K562 (cell line): ENCODE data around the gene CRYBG2. TPM values are rescaled to one million over a fixed set of nuclear protein-coding genes. Genes with fewer than 3 reads are reported as not detected.

Source experiments
- ATAC-seq: fragments of 200-7000 bp; cut with Tn5 transposase; 3 replicates; pipeline ENCODE4 v1.9.1; 2020; ENCODE audit warnings: moderate library complexity
- BruUV-seq: library from RNA; stranded (reverse); fragments of 400-500 nt; replicated peaks from 2 replicates; lab custom pipeline; 2021; lab: Mats Ljungman, UMichigan
- CTCF ChIA-PET: fragments of 300-600 bp; formaldehyde crosslinking; extraction: SDS; loops from one replicate; lab custom pipeline; 2021; ENCODE audit warnings: low intra/inter-chr PET ratio; lab: Yijun Ruan, JAX
- POLR2A ChIA-PET: fragments of 300-600, 350-650 bp; sonication (Branson Sonifier 250); formaldehyde crosslinking; extraction: SDS; loops from one replicate; lab custom pipeline; 2021; ENCODE audit warnings: antibody characterized with exemption, inconsistent platforms; lab: Yijun Ruan, JAX
- DNase-seq, 4 experiments: peaks; one replicate each; pipeline versions ENCODE4 v3.0.0 to v3.0.0-alpha.2; 2011 to 2018; ENCODE audit warnings: low spot score in 3 of 4, mixed read lengths in 3 of 4; ENCODE audit errors: extremely low read depth in 1 of 4
- FAIRE-seq: peaks from 2 replicates; lab custom pipeline; 2011; peaks lifted over from hg19 to GRCh38; lab: Jason Lieb, UNC
- H2AFZ ChIP-seq: 2 replicates; pipeline ENCODE4 v1.6.0; 2011; ENCODE audit warnings: low read depth, low read length, control low read depth, inconsistent platforms
- H3K27ac ChIP-seq: fragments of 200-600 bp; 3 replicates; pipeline ENCODE4 v1.8.0; 2011; ENCODE audit warnings: low read depth, mild to moderate bottlenecking, control low read depth, inconsistent platforms, low read length, moderate library complexity, mixed read lengths; ENCODE audit errors: extremely low read depth
- H3K27me3 ChIP-seq, 2 experiments: fragments of 300-600 bp in 1 of 2; 2 replicates in 1 of 2; 3 replicates in 1 of 2; pipeline versions ENCODE4 v1.6.0 to v1.8.0; 2011; ENCODE audit warnings: inconsistent platforms in 2 of 2, low read length in 2 of 2, mild to moderate bottlenecking in 1 of 2, mixed read lengths in 1 of 2, moderate library complexity in 1 of 2; ENCODE audit not compliant: control insufficient read depth in 2 of 2, insufficient read depth in 2 of 2
- H3K36me3 ChIP-seq: fragments of 300-600 bp; 3 replicates; pipeline ENCODE4 v1.8.0; 2011; ENCODE audit warnings: mild to moderate bottlenecking, low read length, inconsistent platforms; ENCODE audit not compliant: control insufficient read depth, insufficient read depth
- H3K4me1 ChIP-seq, 2 experiments: fragments of 200-600 bp in 1 of 2; replicated peaks in 1 of 2; 2 replicates in 1 of 2; 3 replicates in 1 of 2; pipeline versions ENCODE4 v1.5.1 to v1.8.0; 2011; ENCODE audit warnings: inconsistent platforms in 2 of 2, low read length in 2 of 2, mild to moderate bottlenecking in 1 of 2, mixed read lengths in 1 of 2, moderate library complexity in 1 of 2; ENCODE audit not compliant: control insufficient read depth in 2 of 2, insufficient read depth in 2 of 2
- H3K4me2 ChIP-seq: 2 replicates; pipeline ENCODE4 v1.6.1; 2011; ENCODE audit warnings: low read length, control low read depth, inconsistent platforms, mixed read lengths; ENCODE audit not compliant: insufficient read depth
- H3K4me3 ChIP-seq: fragments of 200-600 bp; sonication (generic), shearing (Covaris generic); 2 replicates; pipeline ENCODE4 v1.5.1; 2016; ENCODE audit warnings: control low read depth, inconsistent platforms
- H3K79me2 ChIP-seq: fragments of 200-600 bp; 3 replicates; pipeline ENCODE4 v1.8.0; 2011; ENCODE audit warnings: low read length, inconsistent platforms; ENCODE audit not compliant: control insufficient read depth, insufficient read depth
- H3K9ac ChIP-seq, 2 experiments: 2 replicates each; pipeline versions ENCODE4 v1.6.0 to v1.6.1; 2011; ENCODE audit warnings: low read depth in 2 of 2, low read length in 2 of 2, control low read depth in 1 of 2, inconsistent platforms in 1 of 2, mild to moderate bottlenecking in 1 of 2, mixed read lengths in 1 of 2; ENCODE audit not compliant: insufficient read depth in 1 of 2
- H3K9me1 ChIP-seq: one replicate; pipeline ENCODE4 v1.6.0; 2011; ENCODE audit warnings: inconsistent platforms, mild to moderate bottlenecking, low read length, moderate library complexity; ENCODE audit not compliant: control insufficient read depth, insufficient read depth
- H3K9me3 ChIP-seq: replicated peaks from 2 replicates; pipeline ENCODE4 v1.5.1; 2011; ENCODE audit warnings: low read depth, low read length, inconsistent platforms; ENCODE audit not compliant: control insufficient read depth, insufficient read depth
- H4K20me1 ChIP-seq: replicated peaks from 2 replicates; pipeline ENCODE4 v1.6.1; 2011; ENCODE audit warnings: low read length, inconsistent platforms, mixed read lengths; ENCODE audit not compliant: control insufficient read depth, insufficient read depth
- ELF1 ChIP-seq: fragments of 200-800 bp; sonication (Bioruptor generic); IDR thresholded peaks from 2 replicates; pipeline ENCODE4 v1.6.1; 2016; ENCODE audit warnings: missing genetic modification characterization, missing compliant biosample characterization
- HDGF ChIP-seq: fragments of 450-650 bp; IDR thresholded peaks from 2 replicates; pipeline ENCODE4 v1.6.1; 2016
- HNRNPUL1 ChIP-seq: fragments of 200-400 bp; formaldehyde crosslinking; IDR thresholded peaks from 2 replicates; pipeline ENCODE4 v1.6.1; 2017; ENCODE audit warnings: low read length
- PURB ChIP-seq: sonication (generic); formaldehyde crosslinking; IDR thresholded peaks from 2 replicates; pipeline ENCODE4 v1.9.0; 2021; ENCODE audit warnings: low read depth, mild to moderate bottlenecking, missing genetic modification reagents
- SAP30 ChIP-seq: fragments of 200-600 bp; sonication (generic); IDR thresholded peaks from 2 replicates; pipeline ENCODE4 v1.6.1; 2012; ENCODE audit warnings: borderline replicate concordance, low read depth, mild to moderate bottlenecking, moderate library complexity, low read length, control low read depth, inconsistent platforms; ENCODE audit not compliant: insufficient read depth, poor library complexity, severe bottlenecking
- ZKSCAN1 ChIP-seq: fragments of 150-350 bp; IDR thresholded peaks from 2 replicates; pipeline ENCODE4 v1.6.1; 2016; ENCODE audit warnings: low read depth, low read length
- ZNF134 ChIP-seq: fragments of 250-450 bp; sonication (Bioruptor Pico); conservative IDR thresholded peaks from 2 replicates; pipeline ENCODE4 v1.4.0; 2020
- WGBS: fragments of 100-300 bp; shearing (Covaris generic); methylation state at CpG from one replicate; pipeline ENCODE4 v1.1.6; 2016; ENCODE audit warnings: low coverage, mixed read lengths; ENCODE audit not compliant: insufficient coverage; ENCODE audit errors: missing lambda C conversion rate; 5-methylcytosine and 5-hydroxymethylcytosine counted together
- in situ Hi-C: fragments of 300-500 bp; cut with MboI; formaldehyde crosslinking; loops from 4 replicates; pipeline ENCODE4 v1.15.0; 2018; ENCODE audit warnings: inconsistent platforms, mixed read lengths
- intact Hi-C: fragments of 100-400 bp; cut with micrococcal nuclease; formaldehyde crosslinking; loops from 2 replicates; pipeline ENCODE4 v1.14.2; 2022
- polyA plus RNA-seq, 8 experiments: library from polyadenylated mRNA; depleted of rRNA in 4 of 8; stranded (reverse) in 5 of 8; unstranded in 3 of 8; fragments of >200 nt; fragmentation: Nextera tagmentation in 2 of 8; fragmentation: Illumina TruSeq in 1 of 8; extraction: Ambion mirVana in 2 of 8; extraction: Trizol in 1 of 8; gene quantifications; 2 replicates each; pipeline versions ENCODE4 v1.2.1 to v1.2.3, GENCODE V29; 2011 to 2014; ENCODE audit warnings: inconsistent platforms in 1 of 8, missing spikeins in 1 of 8
- total RNA-seq, 7 experiments: library from RNA; depleted of rRNA in 6 of 7; stranded (reverse); fragments of >200 nt in 6 of 7; fragmentation: Illumina TruSeq in 2 of 7; extraction: Trizol in 2 of 7; gene quantifications; 2 replicates each; pipeline versions ENCODE4 v1.2.1 to v1.2.3, GENCODE V29; 2011 to 2021; ENCODE audit warnings: low replicate concordance in 1 of 7
- TF ChIP-seq, protein P1 (sequence below): fragments of 200-800 bp; sonication (Bioruptor generic); IDR thresholded peaks from 2 replicates; pipeline ENCODE4 v1.6.1; 2016; ENCODE audit warnings: missing genetic modification characterization, missing compliant biosample characterization

Gene CRYBG2
- total and polyA plus RNA-seq, 9 of the 15 experiments (the other 6 are each of a cell fraction or from before 2014, with no cell fraction given), result 0.39 to 8.5 (median 3.7) TPM

DNA sequence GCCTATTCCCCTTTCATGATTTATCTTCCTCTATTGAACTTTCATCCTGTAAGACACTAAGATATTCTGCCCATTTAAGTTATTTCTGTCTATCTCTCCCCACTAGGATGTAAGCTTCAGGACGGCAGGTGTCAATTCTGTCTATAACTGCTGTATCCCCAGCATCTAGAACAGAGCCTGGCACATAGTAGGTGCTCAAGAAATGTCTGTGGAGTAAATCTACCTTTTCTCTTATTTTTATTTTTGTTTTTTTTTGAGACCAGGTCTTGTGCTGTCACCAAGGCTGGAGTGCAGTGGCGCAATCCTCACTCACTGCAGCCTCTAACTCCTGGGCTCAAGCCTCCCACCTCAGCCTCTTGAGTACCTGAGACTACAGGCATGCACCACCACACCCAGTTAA is 30.5 kb downstream of the CRYBG2 start:
- no peaks in the 10 kb centered on the region for H3K9me3 ChIP-seq
- TF ChIP-seq HNRNPUL1, result no peak
- no peak for TF ChIP-seq HDGF
- TF ChIP-seq SAP30, result no peak
- no peak for TF ChIP-seq ZNF134
- TF ChIP-seq ZKSCAN1, result peak; percentile 88
- no peak for TF ChIP-seq PURB (CRISPR knock-in tag)
- TF ChIP-seq, protein P1, sequence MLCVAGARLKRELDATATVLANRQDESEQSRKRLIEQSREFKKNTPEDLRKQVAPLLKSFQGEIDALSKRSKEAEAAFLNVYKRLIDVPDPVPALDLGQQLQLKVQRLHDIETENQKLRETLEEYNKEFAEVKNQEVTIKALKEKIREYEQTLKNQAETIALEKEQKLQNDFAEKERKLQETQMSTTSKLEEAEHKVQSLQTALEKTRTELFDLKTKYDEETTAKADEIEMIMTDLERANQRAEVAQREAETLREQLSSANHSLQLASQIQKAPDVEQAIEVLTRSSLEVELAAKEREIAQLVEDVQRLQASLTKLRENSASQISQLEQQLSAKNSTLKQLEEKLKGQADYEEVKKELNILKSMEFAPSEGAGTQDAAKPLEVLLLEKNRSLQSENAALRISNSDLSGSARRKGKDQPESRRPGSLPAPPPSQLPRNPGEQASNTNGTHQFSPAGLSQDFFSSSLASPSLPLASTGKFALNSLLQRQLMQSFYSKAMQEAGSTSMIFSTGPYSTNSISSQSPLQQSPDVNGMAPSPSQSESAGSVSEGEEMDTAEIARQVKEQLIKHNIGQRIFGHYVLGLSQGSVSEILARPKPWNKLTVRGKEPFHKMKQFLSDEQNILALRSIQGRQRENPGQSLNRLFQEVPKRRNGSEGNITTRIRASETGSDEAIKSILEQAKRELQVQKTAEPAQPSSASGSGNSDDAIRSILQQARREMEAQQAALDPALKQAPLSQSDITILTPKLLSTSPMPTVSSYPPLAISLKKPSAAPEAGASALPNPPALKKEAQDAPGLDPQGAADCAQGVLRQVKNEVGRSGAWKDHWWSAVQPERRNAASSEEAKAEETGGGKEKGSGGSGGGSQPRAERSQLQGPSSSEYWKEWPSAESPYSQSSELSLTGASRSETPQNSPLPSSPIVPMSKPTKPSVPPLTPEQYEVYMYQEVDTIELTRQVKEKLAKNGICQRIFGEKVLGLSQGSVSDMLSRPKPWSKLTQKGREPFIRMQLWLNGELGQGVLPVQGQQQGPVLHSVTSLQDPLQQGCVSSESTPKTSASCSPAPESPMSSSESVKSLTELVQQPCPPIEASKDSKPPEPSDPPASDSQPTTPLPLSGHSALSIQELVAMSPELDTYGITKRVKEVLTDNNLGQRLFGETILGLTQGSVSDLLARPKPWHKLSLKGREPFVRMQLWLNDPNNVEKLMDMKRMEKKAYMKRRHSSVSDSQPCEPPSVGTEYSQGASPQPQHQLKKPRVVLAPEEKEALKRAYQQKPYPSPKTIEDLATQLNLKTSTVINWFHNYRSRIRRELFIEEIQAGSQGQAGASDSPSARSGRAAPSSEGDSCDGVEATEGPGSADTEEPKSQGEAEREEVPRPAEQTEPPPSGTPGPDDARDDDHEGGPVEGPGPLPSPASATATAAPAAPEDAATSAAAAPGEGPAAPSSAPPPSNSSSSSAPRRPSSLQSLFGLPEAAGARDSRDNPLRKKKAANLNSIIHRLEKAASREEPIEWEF (CRISPR knock-in tag), result no peak
- TF ChIP-seq ELF1 (tag), result no peak
- ChIA-PET CTCF (interaction anchor here (0.7 to 4.4 kb wide), 2 partner anchors 16 to 37 kb away, joined by 3 to 29 read pairs; no protein-coding TSS in a partner anchor), POLR2A (interaction anchor here (0.6 to 2.3 kb wide), 3 partner anchors 9 to 36 kb away, joined by 3 to 8 read pairs (median 4); no protein-coding TSS in a partner anchor)
- intact Hi-C loops (loop anchor here (5.0 kb wide), 1 partner anchor 211 kb away; the partner anchor contains the start of gene PDIK1L), in situ Hi-C loops (loop anchor here (5.0 kb wide), 1 partner anchor 36 kb away; no protein-coding TSS in a partner anchor)
- H3K4me3 ChIP-seq, result no peak overlapping the region
- no peak overlapping the region for H3K9ac ChIP-seq
- no peak overlapping the region for H2AFZ ChIP-seq
- H4K20me1 ChIP-seq, result no peaks in the 10 kb centered on the region
- H3K27me3 ChIP-seq, result no peaks in the 10 kb centered on the region
- no TSS peak for BruUV-seq
- no peak for FAIRE-seq
- WGBS, result 83% methylated on average over 2 of the region's 2 CpGs
- peaks cover 19% of the 10 kb centered on the region; the same call in 2 of the 3 replicates for H3K36me3 ChIP-seq
- no peak for ATAC-seq
- H3K4me1 ChIP-seq, result peaks cover 20 to 37% of the 10 kb centered on the region in 2 experiments; a peak in 4 of 5 replicates
- no peak overlapping the region for H3K27ac ChIP-seq
- no peak for DNase-seq
- no peaks in the 10 kb centered on the region for H3K9me1 ChIP-seq
- no peak overlapping the region for H3K4me2 ChIP-seq
- H3K79me2 ChIP-seq, result peaks cover 2% of the 10 kb centered on the region; the same call in 1 of the 3 replicates
